ENCODE measurements around the gene TNS3. TPM values are rescaled to one million over a fixed set of nuclear protein-coding genes. Genes with fewer than 3 reads are reported as not detected.
A peak's percentile ranks its signal among the peaks of the same experiment; 100 is the strongest.

Gene TNS3
- polyA plus RNA-seq, 1 donor = 66.7 TPM

DNA sequence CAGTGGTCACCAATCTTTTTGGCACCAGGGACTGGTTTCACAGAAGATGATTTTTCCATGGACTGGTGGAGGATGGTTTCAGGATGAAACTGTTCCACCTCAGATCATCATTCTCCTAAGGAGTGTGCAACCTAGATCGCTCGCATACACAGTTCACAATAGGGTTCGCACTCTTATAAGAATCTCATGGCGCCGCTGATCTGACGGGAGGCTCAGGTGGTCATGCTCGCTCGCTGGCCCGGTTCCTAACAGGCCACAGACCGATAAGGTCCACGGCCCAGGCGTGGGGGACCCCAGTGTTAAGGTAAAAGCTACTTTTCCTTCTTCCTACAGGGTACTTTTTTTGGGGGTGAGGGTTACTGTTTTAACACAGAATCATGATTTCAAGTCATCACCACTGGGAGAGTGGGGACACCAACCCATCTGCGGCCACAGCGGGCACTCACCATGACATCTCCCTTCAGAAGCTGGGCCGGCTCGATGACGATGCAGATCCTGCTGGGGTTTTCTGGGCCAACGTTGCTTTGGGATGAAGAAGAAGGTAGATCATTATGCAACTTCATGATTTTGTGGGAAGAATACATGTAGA, 170.5 kb downstream of the TNS3 start:
- peaks cover 13% of the 10 kb centered on the region for H3K4me1 ChIP-seq (ENCODE audit: control insufficient read depth, insufficient read depth, low read length)
- no CpG with 5 or more reads among the region's 18 CpGs for WGBS (ENCODE audit: insufficient coverage, low lambda C conversion rate)
- H3K9me3 ChIP-seq (ENCODE audit: control insufficient read depth, low read depth, low read length) = no peaks in the 10 kb centered on the region
- DNase-seq = no peak
- H3K27me3 ChIP-seq (ENCODE audit: control insufficient read depth, insufficient read depth, low read length) = no peaks in the 10 kb centered on the region
- H3K36me3 ChIP-seq (ENCODE audit: control insufficient read depth, insufficient read depth, low read length) = peaks cover 84% of the 10 kb centered on the region
- H3K27ac ChIP-seq (ENCODE audit: low read length) = no peak overlapping the region
- no peak overlapping the region for H3K4me3 ChIP-seq (ENCODE audit: low read length)

DNA sequence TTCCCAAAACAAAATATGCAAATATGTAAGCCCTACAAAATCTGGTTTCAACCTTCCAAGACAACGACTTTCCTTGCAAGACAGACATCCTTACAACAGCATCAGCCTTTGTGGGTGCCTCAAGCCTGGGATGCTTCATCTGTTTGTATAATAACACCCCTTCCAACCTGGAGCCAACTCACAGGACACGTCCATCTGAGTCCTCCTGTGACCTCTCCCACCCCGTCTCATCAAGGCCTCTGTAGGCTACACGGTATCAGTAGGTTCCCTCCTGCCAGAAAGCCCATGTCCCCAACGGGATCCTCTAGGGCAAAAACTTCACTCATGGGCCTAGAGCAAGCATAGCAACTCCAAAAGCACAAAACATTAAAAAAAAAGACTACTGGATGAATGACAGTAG, 173.2 kb downstream of the TNS3 start:
- peaks cover 83% of the 10 kb centered on the region for H3K36me3 ChIP-seq (ENCODE audit: control insufficient read depth, insufficient read depth, low read length)

DNA sequence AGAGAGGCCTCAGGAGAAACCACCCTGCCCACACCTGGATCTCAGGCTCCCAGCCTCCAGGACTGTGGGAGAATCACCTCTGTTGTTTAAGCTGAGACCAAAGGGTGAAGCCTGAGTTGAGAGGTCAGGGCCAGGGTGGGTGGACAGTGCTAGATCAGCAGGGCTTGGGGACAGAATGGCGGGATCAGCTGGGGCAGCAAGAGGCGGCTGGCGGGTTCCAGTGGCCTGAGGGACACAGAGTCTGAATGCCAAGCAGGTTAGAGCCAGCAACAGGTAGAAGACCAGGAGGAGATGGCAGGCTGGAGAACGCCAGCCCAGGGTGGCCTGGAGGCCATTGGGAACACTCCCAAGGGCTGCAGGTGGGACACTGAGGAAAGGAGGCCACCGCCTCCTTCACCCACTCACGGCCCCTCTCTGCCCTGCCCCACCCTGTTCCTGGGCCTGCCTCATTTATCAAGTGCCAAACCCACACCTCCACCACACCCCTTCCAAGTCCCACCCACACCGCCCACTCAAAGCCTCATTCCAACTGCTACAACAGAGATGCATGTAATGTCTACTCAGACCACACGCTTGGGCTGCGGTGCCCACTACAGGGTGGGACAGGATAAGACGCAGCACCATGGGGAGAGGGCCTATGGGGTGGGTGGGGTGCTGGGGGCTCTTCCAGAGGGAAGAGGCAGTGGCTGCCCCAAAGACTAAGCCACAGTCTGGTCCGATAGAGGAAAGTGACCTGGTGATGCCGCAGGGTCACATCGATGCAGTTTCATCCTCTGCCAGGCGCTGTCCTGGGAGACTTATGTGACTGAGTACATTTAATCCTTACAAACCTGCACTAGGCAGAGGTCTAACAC, 173.9 kb downstream of the TNS3 start:
- H3K27ac ChIP-seq (ENCODE audit: low read length) = no peak overlapping the region
- no CpG with 5 or more reads among the region's 14 CpGs for WGBS (ENCODE audit: insufficient coverage, low lambda C conversion rate)
- no peak for DNase-seq
- no peaks in the 10 kb centered on the region for H3K9me3 ChIP-seq (ENCODE audit: control insufficient read depth, low read depth, low read length)
- H3K36me3 ChIP-seq (ENCODE audit: control insufficient read depth, insufficient read depth, low read length) = peaks cover 83% of the 10 kb centered on the region
- no peaks in the 10 kb centered on the region for H3K27me3 ChIP-seq (ENCODE audit: control insufficient read depth, insufficient read depth, low read length)
- H3K4me1 ChIP-seq (ENCODE audit: control insufficient read depth, insufficient read depth, low read length) = peaks cover 21% of the 10 kb centered on the region
- H3K4me3 ChIP-seq (ENCODE audit: low read length) = no peak overlapping the region

More for the DNA sequence above, 173.2 kb downstream of the TNS3 start:
- Histone ChIP-seq H3K4me1 (ENCODE audit: control insufficient read depth, insufficient read depth, low read length) (peaks cover 21% of the 10 kb centered on the region), H3K9me3 (ENCODE audit: control insufficient read depth, low read depth, low read length) (no peaks in the 10 kb centered on the region), H3K27ac (ENCODE audit: low read length) (no peak overlapping the region), H3K27me3 (ENCODE audit: control insufficient read depth, insufficient read depth, low read length) (no peaks in the 10 kb centered on the region), H3K4me3 (ENCODE audit: low read length) (no peak overlapping the region)
- 100% methylated on average over 1 of the region's 5 CpGs for WGBS (ENCODE audit: insufficient coverage, low lambda C conversion rate)
- no peak for DNase-seq

DNA sequence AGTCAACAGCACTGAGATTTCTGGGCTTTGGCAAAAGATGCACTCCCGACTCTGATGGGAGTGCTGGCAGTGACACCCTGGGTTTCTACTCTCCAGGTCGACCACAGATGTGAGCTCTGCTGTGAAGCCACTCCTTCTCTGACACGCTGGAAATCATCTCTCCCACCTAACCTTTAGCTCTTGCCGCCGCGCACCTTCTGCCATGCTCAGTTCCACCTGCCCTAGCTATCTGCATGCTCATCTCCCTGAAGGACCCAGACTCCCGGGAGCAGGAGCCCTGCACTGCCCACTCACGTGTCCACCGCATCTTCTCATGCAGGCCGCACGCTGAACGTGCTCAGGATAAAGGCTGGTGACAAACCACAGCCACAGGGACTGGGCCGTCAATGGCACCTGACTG, 174.8 kb downstream of the TNS3 start:
- Histone ChIP-seq H3K27me3 (ENCODE audit: control insufficient read depth, insufficient read depth, low read length) (no peaks in the 10 kb centered on the region), H3K27ac (ENCODE audit: low read length) (no peak overlapping the region), H3K36me3 (ENCODE audit: control insufficient read depth, insufficient read depth, low read length) (peaks cover 90% of the 10 kb centered on the region), H3K4me3 (ENCODE audit: low read length) (no peak overlapping the region), H3K9me3 (ENCODE audit: control insufficient read depth, low read depth, low read length) (no peaks in the 10 kb centered on the region), H3K4me1 (ENCODE audit: control insufficient read depth, insufficient read depth, low read length) (peaks cover 21% of the 10 kb centered on the region)
- no CpG with 5 or more reads among the region's 13 CpGs for WGBS (ENCODE audit: insufficient coverage, low lambda C conversion rate)
- no peak for DNase-seq

DNA sequence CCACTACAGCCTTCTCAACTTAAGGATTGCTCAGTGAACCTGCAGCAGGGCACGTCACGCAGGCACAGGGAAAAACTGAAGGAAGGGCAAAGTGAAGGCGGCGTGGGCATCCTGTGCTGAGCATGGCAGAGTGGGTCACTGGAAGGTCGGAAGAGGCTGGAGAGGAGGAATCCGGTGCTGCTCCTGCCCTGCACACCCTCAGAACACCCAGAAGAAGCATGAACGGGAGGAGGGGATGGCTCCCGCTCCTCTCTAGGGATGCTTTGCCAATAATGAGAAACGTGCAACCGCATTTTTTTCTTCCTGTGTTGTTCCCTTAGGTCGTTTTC, 175.1 kb downstream of the TNS3 start:
- Histone ChIP-seq H3K4me1 (ENCODE audit: control insufficient read depth, insufficient read depth, low read length) (peaks cover 21% of the 10 kb centered on the region), H3K4me3 (ENCODE audit: low read length) (no peak overlapping the region), H3K9me3 (ENCODE audit: control insufficient read depth, low read depth, low read length) (no peaks in the 10 kb centered on the region), H3K36me3 (ENCODE audit: control insufficient read depth, insufficient read depth, low read length) (peaks cover 90% of the 10 kb centered on the region), H3K27me3 (ENCODE audit: control insufficient read depth, insufficient read depth, low read length) (no peaks in the 10 kb centered on the region), H3K27ac (ENCODE audit: low read length) (peak overlapping the region; percentile 17)
- WGBS (ENCODE audit: insufficient coverage, low lambda C conversion rate) = 80% methylated on average over 1 of the region's 11 CpGs
- no peak for DNase-seq

DNA sequence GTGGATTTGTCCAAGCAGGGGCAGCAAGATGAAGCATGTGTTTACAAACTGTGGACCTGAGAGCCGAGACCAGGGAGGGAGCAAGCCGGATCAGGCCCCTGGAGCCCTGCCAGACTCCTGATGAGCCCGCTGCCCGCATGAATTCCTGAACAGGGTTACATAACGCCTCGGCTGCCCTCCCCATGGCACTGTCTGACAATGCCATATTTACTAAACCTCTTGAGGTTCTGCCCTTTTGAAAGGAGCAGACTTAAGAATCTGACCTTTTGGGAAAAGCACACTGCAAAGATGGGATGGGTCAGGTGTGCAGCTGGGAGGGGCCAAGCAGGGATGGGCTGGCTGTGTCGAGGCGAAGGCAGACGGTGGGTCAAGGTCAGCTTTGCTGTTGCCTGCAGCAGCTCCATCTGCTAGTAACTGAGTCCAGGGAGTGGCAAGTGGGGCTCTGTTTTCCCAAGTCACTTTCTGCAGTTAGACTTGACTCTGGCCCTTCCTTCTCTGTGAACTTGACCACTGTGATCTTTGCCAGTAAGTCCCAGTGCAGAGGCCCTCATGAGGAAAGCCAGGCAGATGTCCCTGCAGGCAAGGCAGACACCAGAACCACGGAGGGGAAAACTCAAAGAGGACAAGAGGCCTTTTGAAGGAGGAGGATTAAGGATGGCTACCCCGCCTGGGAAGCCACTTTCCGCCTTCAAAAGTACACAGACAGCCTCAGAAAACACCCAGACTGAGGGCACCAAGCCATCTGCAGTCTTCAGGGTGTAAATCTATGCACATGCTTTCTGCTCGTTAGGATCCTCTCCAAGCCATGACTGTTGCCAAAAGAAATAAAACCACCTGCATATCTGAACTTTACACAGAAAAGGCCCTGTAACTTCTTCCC, 175.8 kb downstream of the TNS3 start:
- WGBS (ENCODE audit: insufficient coverage, low lambda C conversion rate) = 20% methylated on average over 1 of the region's 13 CpGs
- H3K36me3 ChIP-seq (ENCODE audit: control insufficient read depth, insufficient read depth, low read length) = peaks cover 90% of the 10 kb centered on the region
- no peaks in the 10 kb centered on the region for H3K27me3 ChIP-seq (ENCODE audit: control insufficient read depth, insufficient read depth, low read length)
- DNase-seq = no peak
- peak overlapping the region; percentile 45 for H3K27ac ChIP-seq (ENCODE audit: low read length)
- H3K9me3 ChIP-seq (ENCODE audit: control insufficient read depth, low read depth, low read length) = no peaks in the 10 kb centered on the region
- H3K4me1 ChIP-seq (ENCODE audit: control insufficient read depth, insufficient read depth, low read length) = peaks cover 21% of the 10 kb centered on the region
- no peak overlapping the region for H3K4me3 ChIP-seq (ENCODE audit: low read length)

DNA sequence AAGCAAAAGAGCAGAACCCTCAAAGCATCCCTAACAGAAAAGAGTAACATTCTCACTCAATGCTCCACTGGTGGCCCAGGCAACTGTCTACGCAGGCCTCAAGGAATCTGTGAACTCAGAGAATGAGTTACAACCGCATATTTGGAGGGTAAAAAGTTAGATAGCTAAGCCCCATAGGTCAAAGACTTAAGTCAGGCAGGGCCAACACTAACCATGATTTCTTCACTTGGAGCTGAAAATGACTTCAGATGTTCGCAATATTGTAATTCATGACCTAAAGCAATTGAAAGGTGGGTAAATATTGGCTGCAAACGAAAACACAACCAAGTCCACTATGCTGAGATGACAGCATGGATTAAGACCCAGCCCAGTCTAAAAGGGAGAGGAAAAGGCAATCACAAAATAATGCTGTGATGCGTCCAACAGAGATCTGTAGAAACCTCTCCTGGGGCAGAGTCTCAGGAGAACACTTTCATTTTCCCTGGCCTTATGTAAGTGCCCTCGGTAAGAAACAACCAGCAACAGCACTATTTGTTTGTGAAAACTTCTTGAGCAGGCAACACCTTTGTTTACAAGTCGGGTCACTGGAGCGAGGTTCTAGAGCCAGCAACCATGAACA, 176.5 kb downstream of the TNS3 start:
- Histone ChIP-seq H3K4me1 (ENCODE audit: control insufficient read depth, insufficient read depth, low read length) (peaks cover 21% of the 10 kb centered on the region), H3K9me3 (ENCODE audit: control insufficient read depth, low read depth, low read length) (no peaks in the 10 kb centered on the region), H3K27ac (ENCODE audit: low read length) (peak overlapping the region; percentile 13), H3K36me3 (ENCODE audit: control insufficient read depth, insufficient read depth, low read length) (peaks cover 92% of the 10 kb centered on the region), H3K27me3 (ENCODE audit: control insufficient read depth, insufficient read depth, low read length) (no peaks in the 10 kb centered on the region), H3K4me3 (ENCODE audit: low read length) (no peak overlapping the region)
- no peak for DNase-seq
- WGBS (ENCODE audit: insufficient coverage, low lambda C conversion rate) = 76% methylated on average over 2 of the region's 8 CpGs

DNA sequence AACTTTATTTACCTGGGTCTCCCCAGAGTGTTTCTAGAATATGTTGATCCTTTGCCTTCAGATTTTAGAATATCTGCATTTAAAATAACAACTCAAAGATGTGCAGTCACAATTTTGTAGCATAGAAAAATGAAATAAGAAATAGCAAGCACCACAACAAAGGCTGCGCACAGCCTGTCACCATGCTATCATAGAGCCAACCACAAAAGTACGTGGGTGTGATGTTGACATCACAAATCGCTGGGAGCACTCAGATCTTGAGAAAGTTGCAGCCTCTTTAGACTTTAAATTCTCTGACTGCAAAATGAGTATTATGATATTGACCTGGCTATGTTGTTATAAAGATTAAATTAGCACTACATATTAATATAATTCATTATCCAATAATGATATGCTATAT, 177.9 kb downstream of the TNS3 start:
- no CpG with 5 or more reads among the region's 3 CpGs for WGBS (ENCODE audit: insufficient coverage, low lambda C conversion rate)
- H3K4me3 ChIP-seq (ENCODE audit: low read length) = no peak overlapping the region
- H3K27ac ChIP-seq (ENCODE audit: low read length) = no peak overlapping the region
- DNase-seq = no peak
- no peaks in the 10 kb centered on the region for H3K9me3 ChIP-seq (ENCODE audit: control insufficient read depth, low read depth, low read length)
- H3K27me3 ChIP-seq (ENCODE audit: control insufficient read depth, insufficient read depth, low read length) = no peaks in the 10 kb centered on the region
- peaks cover 21% of the 10 kb centered on the region for H3K4me1 ChIP-seq (ENCODE audit: control insufficient read depth, insufficient read depth, low read length)
- H3K36me3 ChIP-seq (ENCODE audit: control insufficient read depth, insufficient read depth, low read length) = peaks cover 90% of the 10 kb centered on the region

DNA sequence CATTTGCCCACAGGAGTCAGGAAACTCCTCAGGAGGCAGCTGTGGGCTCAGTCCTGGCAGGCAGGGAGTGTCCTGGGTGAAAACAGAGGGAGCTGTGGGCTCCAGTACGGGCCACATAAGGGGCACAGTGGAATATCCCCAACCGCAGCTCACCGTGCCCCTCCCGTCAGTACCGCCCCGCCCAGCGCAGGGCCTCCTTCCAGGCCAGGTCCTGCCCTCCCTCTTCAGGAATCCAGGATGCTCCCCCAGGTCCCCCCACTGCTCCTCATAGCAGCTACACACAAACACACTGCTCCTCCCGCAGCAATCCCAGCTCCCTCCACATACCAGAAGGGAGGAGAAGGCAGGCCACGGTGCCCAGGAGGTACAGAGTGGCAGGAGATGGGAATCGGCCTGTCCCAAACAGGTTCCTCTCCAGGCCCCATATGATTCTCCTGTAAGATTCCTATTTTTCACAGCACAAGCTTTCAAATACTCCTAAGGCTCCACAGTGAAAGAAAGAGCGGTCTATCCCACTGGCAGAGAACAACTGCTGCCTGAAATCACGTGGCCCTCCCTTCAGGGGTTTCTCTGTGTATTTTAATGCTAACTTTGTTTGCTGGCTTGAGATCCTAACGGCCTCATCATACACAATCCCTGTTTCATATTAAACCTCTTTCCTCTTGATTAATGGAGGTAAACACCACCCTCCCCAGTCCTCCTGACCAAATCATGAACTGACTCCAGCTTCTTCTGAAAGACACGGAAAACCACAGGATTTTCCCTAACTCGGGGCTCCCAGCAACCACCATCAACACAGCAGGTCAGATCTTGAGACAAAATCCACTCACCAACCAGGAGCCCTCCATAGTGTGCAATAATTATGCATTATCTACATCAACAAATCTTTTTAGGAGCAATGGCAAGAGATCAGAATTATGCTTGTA, 178.7 kb downstream of the TNS3 start:
- Histone ChIP-seq H3K4me3 (ENCODE audit: low read length) (no peak overlapping the region), H3K9me3 (ENCODE audit: control insufficient read depth, low read depth, low read length) (no peaks in the 10 kb centered on the region), H3K36me3 (ENCODE audit: control insufficient read depth, insufficient read depth, low read length) (peaks cover 90% of the 10 kb centered on the region), H3K4me1 (ENCODE audit: control insufficient read depth, insufficient read depth, low read length) (peaks cover 21% of the 10 kb centered on the region), H3K27me3 (ENCODE audit: control insufficient read depth, insufficient read depth, low read length) (no peaks in the 10 kb centered on the region), H3K27ac (ENCODE audit: low read length) (no peak overlapping the region)
- no peak for DNase-seq
- WGBS (ENCODE audit: insufficient coverage, low lambda C conversion rate) = no CpG with 5 or more reads among the region's 15 CpGs

Data from large intestine (tissue), 3 donors.